Measurements from ENCODE around the gene FOXB1.

Gene FOXB1

GRCh38 chr15:60009980-60010732 lies 6.0 kb downstream of the FOXB1 start:
- Histone ChIP-seq H3K9me3 (ENCODE audit: severe bottlenecking) (no peaks in the 10 kb centered on the region), H3K27ac (no peak overlapping the region), H3K4me3 (ENCODE audit: low read depth, low read length) (no peak overlapping the region), H3K36me3 (no peaks in the 10 kb centered on the region), H3K27me3 (ENCODE audit: insufficient read depth, low read depth, severe bottlenecking) (peaks cover 18% of the 10 kb centered on the region)
- no peak for DNase-seq
- TF ChIP-seq CTCF (IDR thresholded peaks at IDR 0.05; ENCODE audit: low read depth, low read length), result no peak

- no peak overlapping the region for H3K27ac ChIP-seq
- no peaks in the 10 kb centered on the region for H3K9me3 ChIP-seq (ENCODE audit: severe bottlenecking)
- peaks cover 11% of the 10 kb centered on the region for H3K27me3 ChIP-seq (ENCODE audit: insufficient read depth, low read depth, severe bottlenecking)
- DNase-seq, result no peak
- TF ChIP-seq CTCF (IDR thresholded peaks at IDR 0.05; ENCODE audit: low read depth, low read length), result no peak
- no peak overlapping the region for H3K4me3 ChIP-seq (ENCODE audit: low read depth, low read length)
- no peaks in the 10 kb centered on the region for H3K36me3 ChIP-seq
Observed at GRCh38 chr15:60010858-60011257, 6.7 kb downstream of the FOXB1 start.

GRCh38 chr15:60012695-60013094 lies 8.6 kb downstream of the FOXB1 start:
- Histone ChIP-seq H3K4me3 (ENCODE audit: low read depth, low read length) (no peak overlapping the region), H3K27ac (no peak overlapping the region), H3K9me3 (ENCODE audit: severe bottlenecking) (no peaks in the 10 kb centered on the region), H3K27me3 (ENCODE audit: insufficient read depth, low read depth, severe bottlenecking) (no peaks in the 10 kb centered on the region), H3K36me3 (no peaks in the 10 kb centered on the region)
- DNase-seq, result no peak
- TF ChIP-seq CTCF (IDR thresholded peaks at IDR 0.05; ENCODE audit: low read depth, low read length), result no peak

- no peak for DNase-seq
- H3K9me3 ChIP-seq (ENCODE audit: severe bottlenecking), result no peaks in the 10 kb centered on the region
- no peak overlapping the region for H3K4me3 ChIP-seq (ENCODE audit: low read depth, low read length)
- no peaks in the 10 kb centered on the region for H3K27me3 ChIP-seq (ENCODE audit: insufficient read depth, low read depth, severe bottlenecking)
- H3K27ac ChIP-seq, result no peak overlapping the region
- no peak for TF ChIP-seq CTCF (IDR thresholded peaks at IDR 0.05; ENCODE audit: low read depth, low read length)
- H3K36me3 ChIP-seq, result no peaks in the 10 kb centered on the region
Observed at GRCh38 chr15:60017538-60018520, 13.7 kb downstream of the FOXB1 start.

GRCh38 chr15:60020736-60021135 lies 16.6 kb downstream of the FOXB1 start:
- Histone ChIP-seq H3K27ac (no peak overlapping the region), H3K9me3 (ENCODE audit: severe bottlenecking) (no peaks in the 10 kb centered on the region), H3K4me3 (ENCODE audit: low read depth, low read length) (no peak overlapping the region), H3K27me3 (ENCODE audit: insufficient read depth, low read depth, severe bottlenecking) (no peaks in the 10 kb centered on the region), H3K36me3 (no peaks in the 10 kb centered on the region)
- no peak for TF ChIP-seq CTCF (IDR thresholded peaks at IDR 0.05; ENCODE audit: low read depth, low read length)
- no peak for DNase-seq

Data from WERI-Rb-1 (cell line).